ENCODE data around the gene UBB. TPM values are rescaled to one million over a fixed set of nuclear protein-coding genes. Genes with fewer than 3 reads are reported as not detected.

The UBB gene
- total and polyA plus RNA-seq, 2 experiments from 2014 or later, result 1,467 to 1,854 TPM

- DNase-seq (ENCODE audit: low read depth in 1 of 2, low spot score in 1 of 2), result peak in 1 of 2 donors; percentile 49
- TF ChIP-seq CTCF (IDR thresholded peaks at IDR 0.05; ENCODE audit: low read depth, low read length), result no peak
- Histone ChIP-seq H3K9me3 (ENCODE audit: low read depth) (no peaks in the 10 kb centered on the region), H3K4me1 (ENCODE audit: low read depth) (peaks cover 3% of the 10 kb centered on the region), H3K27ac (no peak overlapping the region), H3K36me3 (peaks cover 13% of the 10 kb centered on the region), H3K27me3 (no peaks in the 10 kb centered on the region), H3K4me3 (peak overlapping the region; percentile 78)
Measured at GRCh38 chr17:16351831-16352230, 29.1 kb upstream of the UBB start.

GRCh38 chr17:16352303-16352666, 28.6 kb upstream of the UBB start:
- Histone ChIP-seq H3K4me1 (ENCODE audit: low read depth) (peaks cover 3% of the 10 kb centered on the region), H3K27ac (no peak overlapping the region), H3K36me3 (peaks cover 10% of the 10 kb centered on the region), H3K27me3 (no peaks in the 10 kb centered on the region), H3K4me3 (peak overlapping the region; percentile 78), H3K9me3 (ENCODE audit: low read depth) (no peaks in the 10 kb centered on the region)
- no peak for TF ChIP-seq CTCF (IDR thresholded peaks at IDR 0.05; ENCODE audit: low read depth, low read length)
- DNase-seq (ENCODE audit: low read depth in 1 of 2, low spot score in 1 of 2), result peak; percentile 35 to 57

- TF ChIP-seq CTCF (IDR thresholded peaks at IDR 0.05; ENCODE audit: low read depth, low read length), result no peak
- peak overlapping the region; percentile 57 for H3K27ac ChIP-seq
Measured at GRCh38 chr17:16352667-16353316, 28.1 kb upstream of the UBB start.

GRCh38 chr17:16353317-16354174, 27.3 kb upstream of the UBB start, which contains the start of gene CENPV:
TSS of gene CENPV (minus strand) at chr17:16353469. CDS start at chr17:16353436, 33 bp downstream.
- TF ChIP-seq CTCF (IDR thresholded peaks at IDR 0.05; ENCODE audit: low read depth, low read length), result peak; percentile 1
- Histone ChIP-seq H3K4me1 (ENCODE audit: low read depth) (peaks cover 3% of the 10 kb centered on the region), H3K27ac (peak within 1 kb of the TSS; percentile 57), H3K27me3 (no peaks in the 10 kb centered on the region), H3K36me3 (peaks cover 4% of the 10 kb centered on the region), H3K4me3 (peak within 1 kb of the TSS; percentile 78), H3K9me3 (ENCODE audit: low read depth) (no peaks in the 10 kb centered on the region)
- peak; percentile 53 to 72 for DNase-seq (ENCODE audit: low read depth in 1 of 2, low spot score in 1 of 2)

More at GRCh38 chr17:16352667-16353316, 28.1 kb upstream of the UBB start:
- peak; percentile 40 to 47 for DNase-seq (ENCODE audit: low read depth in 1 of 2, low spot score in 1 of 2)
- peak overlapping the region; percentile 78 for H3K4me3 ChIP-seq
- H3K36me3 ChIP-seq, result peaks cover 6% of the 10 kb centered on the region
- no peaks in the 10 kb centered on the region for H3K27me3 ChIP-seq
- no peaks in the 10 kb centered on the region for H3K9me3 ChIP-seq (ENCODE audit: low read depth)
- peaks cover 3% of the 10 kb centered on the region for H3K4me1 ChIP-seq (ENCODE audit: low read depth)

- no peak overlapping the region for H3K4me3 ChIP-seq
- H3K27ac ChIP-seq, result no peak overlapping the region
- DNase-seq (ENCODE audit: low read depth in 1 of 2, low spot score in 1 of 2), result no peak
- no peaks in the 10 kb centered on the region for H3K9me3 ChIP-seq (ENCODE audit: low read depth)
- H3K27me3 ChIP-seq, result no peaks in the 10 kb centered on the region
- TF ChIP-seq CTCF (IDR thresholded peaks at IDR 0.05; ENCODE audit: low read depth, low read length), result no peak
- no peaks in the 10 kb centered on the region for H3K36me3 ChIP-seq
- peaks cover 3% of the 10 kb centered on the region for H3K4me1 ChIP-seq (ENCODE audit: low read depth)
Measured at GRCh38 chr17:16354585-16354984, 26.3 kb upstream of the UBB start.
